ENCODE results near the gene NOL11. TPM values are rescaled to one million over a fixed set of nuclear protein-coding genes. Genes with fewer than 3 reads are reported as not detected.

NOL11 gene
- total and polyA plus RNA-seq, 2 of the 8 experiments (the other 6 are each of a cell fraction or from before 2014, with no cell fraction given): 58.0 to 97.2 TPM

- H4K91ac ChIP-seq (replicated peaks; ENCODE audit: insufficient read length, low read length): no peak overlapping the region
Observed at GRCh38 chr17:67696347-67696746, 21.4 kb upstream of the NOL11 start.

More at GRCh38 chr17:67696347-67696746, 21.4 kb upstream of the NOL11 start:
- TF ChIP-seq TEAD4 (IDR thresholded peaks at IDR 0.05; ENCODE audit: low read depth, low read length) (no peak), BCL11A (IDR thresholded peaks at IDR 0.05; ENCODE audit: low read depth in 2 of 2, low read length in 2 of 2) (no peak), USF2 (IDR thresholded peaks at IDR 0.05; ENCODE audit: low read length) (no peak), EZH2 (IDR thresholded peaks at IDR 0.05; ENCODE audit: low read depth, low read length, severe bottlenecking) (no peak), TBP (IDR thresholded peaks at IDR 0.05; ENCODE audit: low read depth, low read length) (no peak)
- H4K5ac ChIP-seq (ENCODE audit: insufficient read length, low read depth, low read length): no peak overlapping the region
- H4K20me1 ChIP-seq (replicated peaks in 1 of 2; ENCODE audit: control insufficient read depth in 1 of 2, insufficient read depth in 2 of 2, low read length in 2 of 2): no peaks in the 10 kb centered on the region
- no peak for DNase-seq (ENCODE audit: low read depth in 1 of 2, low spot score in 2 of 2)
- H3K9me3 ChIP-seq (ENCODE audit: insufficient read depth in 2 of 2, low read depth in 1 of 2, low read length in 1 of 2): no peaks in the 10 kb centered on the region
- no peak overlapping the region for H3K9ac ChIP-seq (replicated peaks in 1 of 4; ENCODE audit: extremely low read depth in 1 of 4, low read depth in 3 of 4, low read length in 3 of 4)
- no peak overlapping the region for H3K4me3 ChIP-seq (ENCODE audit: extremely low read depth in 1 of 4, insufficient read depth in 2 of 4, low read depth in 3 of 4, low read length in 4 of 4)
- H3K27ac ChIP-seq (ENCODE audit: low read depth, low read length): no peak overlapping the region
- H2AK5ac ChIP-seq (ENCODE audit: low read depth, low read length): no peak overlapping the region
- H3K79me2 ChIP-seq (ENCODE audit: control insufficient read depth in 1 of 2, insufficient read depth in 2 of 2, low read length in 2 of 2): no peaks in the 10 kb centered on the region
- H3K36me3 ChIP-seq (ENCODE audit: control insufficient read depth in 2 of 4, insufficient read depth in 4 of 4, low read length in 3 of 4): no peaks in the 10 kb centered on the region
- 84% methylated on average over 3 of the region's 3 CpGs; no CpG with 5 or more reads in 1 of the 2 experiments for WGBS, 2 experiments (ENCODE audit: extremely low coverage in 1 of 2, insufficient coverage in 1 of 2, insufficient read length in 1 of 2, insufficient replicate concordance in 2 of 2, low coverage in 1 of 2, low lambda C conversion rate in 2 of 2, missing lambda C conversion rate in 1 of 2)
- no peak overlapping the region for H3K14ac ChIP-seq (ENCODE audit: insufficient read length)
- no peak overlapping the region for H2AFZ ChIP-seq (ENCODE audit: low read length)
- H2BK12ac ChIP-seq (ENCODE audit: low read depth, low read length): no peak overlapping the region
- no peak overlapping the region for H3K18ac ChIP-seq (ENCODE audit: extremely low read depth, low read length)
- ChIA-PET POLR2A (ENCODE audit: partially characterized antibody) (no interaction called here), CTCF (ENCODE audit: partially characterized antibody) (interaction anchor here (0.6 to 0.8 kb wide), 2 partner anchors 36 to 376 kb away, joined by 3 read pairs; no protein-coding TSS in a partner anchor)
- H3K4ac ChIP-seq (replicated peaks; ENCODE audit: insufficient read length, low read depth, low read length): no peak overlapping the region
- H2BK5ac ChIP-seq (ENCODE audit: low read depth, low read length): no peak overlapping the region
- H3K4me1 ChIP-seq (replicated peaks in 1 of 4; ENCODE audit: control insufficient read depth in 3 of 4, insufficient read depth in 4 of 4, low read length in 3 of 4): no peaks in the 10 kb centered on the region; a peak in 1 of 7 replicates
- no peak overlapping the region for H4K8ac ChIP-seq (ENCODE audit: extremely low read depth, insufficient read depth, low read length)
- no peaks in the 10 kb centered on the region for H3K79me1 ChIP-seq (ENCODE audit: low read depth, low read length)
- H2BK15ac ChIP-seq (ENCODE audit: low read length): no peak overlapping the region
- no peak overlapping the region for H3K56ac ChIP-seq (replicated peaks; ENCODE audit: insufficient read length, low read depth, low read length)
- FAIRE-seq: no peak
- no peak overlapping the region for H3K23ac ChIP-seq (ENCODE audit: insufficient read length)
- H2BK20ac ChIP-seq (ENCODE audit: low read length): no peak overlapping the region
- H2BK120ac ChIP-seq (replicated peaks; ENCODE audit: low read depth, low read length): no peak overlapping the region
- no peak overlapping the region for H3K4me2 ChIP-seq (ENCODE audit: insufficient read depth in 1 of 2, low read depth in 2 of 2, low read length in 2 of 2)
- H3K27me3 ChIP-seq (replicated peaks in 1 of 4; ENCODE audit: control insufficient read depth in 3 of 4, extremely low read depth in 1 of 4, insufficient read depth in 3 of 4, low read length in 3 of 4): no peaks in the 10 kb centered on the region
- H3K23me2 ChIP-seq (ENCODE audit: low read depth, low read length): no peaks in the 10 kb centered on the region
